Pulmonary artery endothelial cell (primary cell): ENCODE measurements around the gene MAN2A2. TPM values are rescaled to one million over a fixed set of nuclear protein-coding genes. Genes with fewer than 3 reads are reported as not detected.
"Not testable (repeated sequence)": the region's sequence is repeated elsewhere in the genome, so short reads cannot be mapped to it uniquely, and the experiment has no call there.

Experiments
- DNase-seq: peaks from one replicate; pipeline ENCODE4 v3.0.0-alpha.2; 2011; ENCODE audit warnings: low read depth, low spot score
- total RNA-seq: library from RNA; depleted of rRNA; stranded (reverse); fragments of >200 nt; gene quantifications from 2 replicates; pipeline ENCODE4 v1.2.3, GENCODE V29; 2014

MAN2A2 gene
- total RNA-seq, 1 donor from 2014 or later: 19.8 TPM

DNA sequence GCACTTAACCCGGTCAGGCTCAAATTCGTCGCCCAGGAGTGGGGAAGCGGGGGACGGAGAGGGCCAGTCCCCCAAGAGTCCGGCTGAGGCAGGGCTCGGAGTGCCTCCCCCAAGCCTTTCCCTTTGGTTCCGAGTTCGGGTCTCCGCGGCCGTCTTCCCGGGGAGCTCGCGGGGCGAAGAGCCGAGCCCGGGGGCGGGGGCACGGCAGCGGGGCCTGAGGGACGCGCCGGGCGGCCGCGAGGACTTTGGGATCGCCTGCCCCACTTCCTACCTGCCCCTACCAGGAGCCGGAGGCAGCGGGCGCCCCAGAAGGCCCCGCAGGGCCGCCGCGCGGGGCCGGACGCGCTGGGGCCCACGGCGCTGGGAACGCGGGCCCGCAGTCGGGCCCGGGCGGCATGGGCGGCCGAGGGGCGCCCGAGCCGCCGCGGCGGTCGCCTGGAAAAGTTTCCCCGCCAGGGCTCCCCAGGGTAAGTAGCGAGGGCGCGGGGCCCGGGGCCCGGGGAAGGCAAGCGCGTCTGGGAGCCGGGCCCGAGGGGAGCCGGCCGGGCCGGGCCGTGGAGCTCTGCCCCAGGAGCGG, 31.9 kb upstream of the MAN2A2 start:
- DNase-seq: no peak

DNA sequence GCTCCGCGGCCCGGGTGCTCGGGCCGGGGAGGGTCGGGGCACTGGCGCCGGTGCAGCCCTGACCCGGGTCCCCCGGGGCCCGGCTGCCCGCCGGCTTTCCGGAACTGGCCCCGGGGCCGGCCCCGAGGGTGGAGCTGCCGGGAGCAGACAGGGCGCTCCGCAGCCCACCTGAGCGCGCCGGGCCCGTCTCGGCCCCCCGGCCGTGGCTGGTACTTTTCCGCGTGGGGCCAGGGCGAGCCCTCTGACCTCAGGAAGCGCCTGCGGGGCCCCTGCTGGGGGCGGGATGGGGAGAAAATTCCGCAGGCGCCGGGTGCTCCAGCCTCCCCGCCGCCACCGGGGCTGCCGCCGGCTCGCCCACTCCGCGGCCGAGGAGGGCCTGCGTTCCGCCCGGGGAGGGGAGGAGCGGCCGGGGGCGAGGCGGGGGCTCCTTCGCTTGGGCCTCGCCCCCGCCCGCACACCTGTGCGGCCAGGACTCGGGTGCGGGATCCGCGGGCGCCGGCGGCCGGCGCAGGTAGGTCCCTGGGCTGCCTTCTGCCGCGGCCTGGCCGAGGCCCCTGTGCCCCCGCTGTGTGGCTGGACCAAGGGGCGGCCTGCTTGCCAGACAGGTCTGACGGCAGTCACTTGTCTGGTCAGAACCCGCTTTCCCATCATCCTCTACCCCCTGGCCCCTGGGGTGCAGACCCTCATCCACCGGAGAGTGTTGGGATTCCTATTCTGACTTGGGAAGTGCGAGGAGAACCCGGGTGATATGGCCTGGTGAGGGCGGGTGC, 31.2 kb upstream of the MAN2A2 start:
- no peak for DNase-seq

- no peak for DNase-seq
Observed at GRCh38 chr15:90872486-90873184, 30.5 kb upstream of the MAN2A2 start.

DNA sequence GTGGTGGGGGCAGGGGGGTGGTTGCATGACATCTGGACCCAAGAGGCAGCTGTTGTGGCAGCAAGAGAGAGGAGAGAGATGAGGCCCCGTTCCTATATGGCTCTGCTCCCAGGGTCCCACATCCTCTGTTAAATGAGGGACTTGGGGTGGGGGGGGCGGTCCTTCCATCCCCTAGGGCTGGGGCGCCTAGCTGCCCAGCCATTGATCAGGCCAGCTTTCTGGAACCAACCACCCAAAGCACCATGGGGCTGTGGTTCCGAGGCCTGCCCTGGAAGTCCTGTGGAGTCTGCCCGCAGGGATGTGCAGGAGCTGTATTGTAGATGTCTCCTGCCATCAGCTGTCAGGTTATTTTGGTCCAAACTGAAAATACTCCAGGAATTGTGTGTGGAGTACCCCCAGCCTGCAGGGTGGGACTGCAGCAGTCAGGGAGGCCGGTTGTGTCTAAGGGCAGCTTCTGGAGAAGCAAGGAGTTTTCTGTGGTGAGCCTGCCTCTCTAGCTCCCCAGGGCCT, 29.6 kb upstream of the MAN2A2 start:
- no peak for DNase-seq

- DNase-seq: no peak
Observed at GRCh38 chr15:90873998-90874605, 29.0 kb upstream of the MAN2A2 start.

DNA sequence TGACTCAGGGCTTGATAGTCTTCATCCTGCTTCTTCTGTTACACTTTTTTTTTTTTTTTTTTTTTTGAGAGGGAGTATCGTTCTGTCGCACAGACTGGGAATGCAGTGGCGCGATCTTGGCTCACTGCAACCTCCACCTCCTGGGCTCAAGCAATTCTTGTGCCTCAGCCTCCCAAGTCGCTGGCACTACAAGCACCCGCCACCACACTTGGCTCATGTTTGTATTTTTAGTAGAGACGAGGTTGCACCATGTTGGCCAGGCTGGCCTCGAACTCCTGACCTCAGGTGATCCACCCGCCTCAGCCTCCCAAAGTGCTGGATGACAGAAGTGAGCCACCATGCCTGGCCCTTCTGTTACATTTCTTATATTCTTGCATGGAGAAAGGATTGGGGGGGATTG, 28.1 kb upstream of the MAN2A2 start:
- not testable (repeated sequence) for DNase-seq

DNA sequence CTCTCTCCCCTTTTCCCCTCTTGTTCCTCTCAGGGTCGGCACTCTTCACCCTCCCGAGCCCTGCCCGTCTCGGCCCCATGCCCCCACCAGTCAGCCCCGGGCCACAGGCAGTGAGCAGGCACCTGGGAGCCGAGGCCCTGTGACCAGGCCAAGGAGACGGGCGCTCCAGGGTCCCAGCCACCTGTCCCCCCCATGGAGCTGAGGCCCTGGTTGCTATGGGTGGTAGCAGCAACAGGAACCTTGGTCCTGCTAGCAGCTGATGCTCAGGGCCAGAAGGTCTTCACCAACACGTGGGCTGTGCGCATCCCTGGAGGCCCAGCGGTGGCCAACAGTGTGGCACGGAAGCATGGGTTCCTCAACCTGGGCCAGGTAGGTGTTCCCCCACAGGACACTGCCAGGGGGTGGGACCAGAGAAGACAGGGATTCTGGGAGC, 27.5 kb upstream of the MAN2A2 start:
- no peak for DNase-seq

DNA sequence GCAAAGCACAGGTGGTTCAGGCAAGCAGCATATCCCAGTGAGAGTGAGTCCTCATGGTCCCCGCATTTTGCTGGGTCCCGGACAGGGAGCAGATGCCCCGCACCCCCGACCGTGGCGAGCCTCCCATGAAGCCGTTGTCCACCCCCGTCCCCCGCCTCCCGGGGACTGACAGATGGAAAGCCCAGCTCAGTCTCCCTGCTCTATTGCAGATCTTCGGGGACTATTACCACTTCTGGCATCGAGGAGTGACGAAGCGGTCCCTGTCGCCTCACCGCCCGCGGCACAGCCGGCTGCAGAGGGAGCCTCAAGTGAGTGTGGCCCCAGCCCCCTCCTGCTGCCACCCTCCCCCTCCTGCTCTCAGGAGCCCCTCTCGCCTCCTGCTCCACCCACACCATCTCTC, 27.1 kb upstream of the MAN2A2 start:
- no peak for DNase-seq

GRCh38 chr15:90876512-90877170, 26.5 kb upstream of the MAN2A2 start:
- DNase-seq: no peak

GRCh38 chr15:90877315-90877714, 25.8 kb upstream of the MAN2A2 start:
- no peak for DNase-seq

DNA sequence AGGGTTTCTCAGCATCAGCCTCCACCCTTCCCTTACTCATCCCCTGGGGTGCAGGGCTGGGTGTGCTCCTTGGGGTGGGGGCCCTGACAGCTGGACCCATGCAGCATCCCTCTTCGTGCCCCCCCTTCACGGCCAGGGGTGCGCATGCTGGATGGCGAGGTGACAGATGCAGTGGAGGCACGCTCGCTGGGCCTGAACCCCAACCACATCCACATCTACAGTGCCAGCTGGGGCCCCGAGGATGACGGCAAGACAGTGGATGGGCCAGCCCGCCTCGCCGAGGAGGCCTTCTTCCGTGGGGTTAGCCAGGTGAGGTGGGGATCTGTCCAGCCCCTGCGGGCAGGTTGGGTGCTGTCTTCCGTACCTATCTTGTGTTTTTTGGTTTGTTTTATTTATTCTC, 25.1 kb upstream of the MAN2A2 start:
- no peak for DNase-seq

DNA sequence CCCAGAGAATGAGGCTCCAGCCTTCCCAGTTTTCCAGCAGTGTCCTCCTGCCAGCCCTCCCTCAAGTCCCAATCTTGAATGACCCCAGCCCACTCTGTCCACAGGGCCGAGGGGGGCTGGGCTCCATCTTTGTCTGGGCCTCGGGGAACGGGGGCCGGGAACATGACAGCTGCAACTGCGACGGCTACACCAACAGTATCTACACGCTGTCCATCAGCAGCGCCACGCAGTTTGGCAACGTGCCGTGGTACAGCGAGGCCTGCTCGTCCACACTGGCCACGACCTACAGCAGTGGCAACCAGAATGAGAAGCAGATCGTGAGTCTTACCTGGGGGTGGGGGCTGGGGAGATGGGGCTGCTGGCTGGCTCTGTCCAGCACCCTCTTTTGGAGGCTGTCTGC, 24.4 kb upstream of the MAN2A2 start:
- DNase-seq: no peak

DNA sequence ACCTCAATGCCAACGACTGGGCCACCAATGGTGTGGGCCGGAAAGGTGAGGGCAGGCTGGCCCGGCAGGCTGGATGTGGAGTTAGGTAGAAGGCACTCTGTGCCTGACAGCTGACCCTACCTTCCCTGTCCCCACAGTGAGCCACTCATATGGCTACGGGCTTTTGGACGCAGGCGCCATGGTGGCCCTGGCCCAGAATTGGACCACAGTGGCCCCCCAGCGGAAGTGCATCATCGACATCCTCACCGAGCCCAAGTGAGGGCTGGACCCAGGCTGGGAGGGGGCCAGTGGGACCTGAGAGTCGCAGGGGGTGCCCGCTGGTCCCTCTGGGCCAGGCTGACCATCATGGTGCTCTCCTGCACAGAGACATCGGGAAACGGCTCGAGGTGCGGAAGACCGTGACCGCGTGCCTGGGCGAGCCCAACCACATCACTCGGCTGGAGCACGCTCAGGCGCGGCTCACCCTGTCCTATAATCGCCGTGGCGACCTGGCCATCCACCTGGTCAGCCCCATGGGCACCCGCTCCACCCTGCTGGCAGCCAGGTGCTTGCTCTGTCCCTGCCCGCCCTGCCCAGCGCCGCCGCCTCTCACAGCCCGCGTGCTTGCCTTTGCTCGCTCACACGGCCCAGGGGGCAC, 23.3 kb upstream of the MAN2A2 start:
- DNase-seq: no peak

DNA sequence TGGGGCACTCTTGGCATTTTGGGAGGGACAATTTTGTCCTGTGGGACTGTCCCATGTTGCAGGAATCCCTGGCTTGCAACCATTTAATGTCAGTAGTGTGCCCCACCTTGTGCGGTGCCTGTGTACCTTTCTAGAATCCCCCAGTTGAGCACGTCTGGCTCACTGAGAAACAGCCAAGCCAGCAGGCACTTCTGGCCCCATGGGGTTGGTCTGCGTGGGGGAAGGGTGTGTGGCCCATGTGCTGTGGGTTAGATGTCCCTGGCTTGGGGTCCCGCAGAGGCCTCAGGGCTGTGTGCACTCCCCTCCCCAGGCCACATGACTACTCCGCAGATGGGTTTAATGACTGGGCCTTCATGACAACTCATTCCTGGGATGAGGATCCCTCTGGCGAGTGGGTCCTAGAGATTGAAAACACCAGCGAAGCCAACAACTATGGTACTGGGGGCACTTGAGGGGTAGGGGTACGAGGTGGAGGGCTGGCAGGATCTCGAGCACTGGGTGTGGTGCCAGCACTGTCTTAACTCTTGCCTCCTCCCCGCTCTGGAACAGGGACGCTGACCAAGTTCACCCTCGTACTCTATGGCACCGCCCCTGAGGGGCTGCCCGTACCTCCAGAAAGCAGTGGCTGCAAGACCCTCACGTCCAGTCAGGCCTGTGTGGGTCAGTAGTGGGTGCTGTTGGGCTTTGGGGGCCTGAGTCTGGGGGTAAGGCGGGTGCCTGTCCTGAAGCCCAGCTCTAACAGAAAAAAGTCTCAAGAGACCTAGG, 22.5 kb upstream of the MAN2A2 start:
- no peak for DNase-seq

GRCh38 chr15:90881181-90881977, 21.7 kb upstream of the MAN2A2 start:
- DNase-seq: no peak

GRCh38 chr15:90881978-90882721, 21.0 kb upstream of the MAN2A2 start:
- no peak for DNase-seq

DNA sequence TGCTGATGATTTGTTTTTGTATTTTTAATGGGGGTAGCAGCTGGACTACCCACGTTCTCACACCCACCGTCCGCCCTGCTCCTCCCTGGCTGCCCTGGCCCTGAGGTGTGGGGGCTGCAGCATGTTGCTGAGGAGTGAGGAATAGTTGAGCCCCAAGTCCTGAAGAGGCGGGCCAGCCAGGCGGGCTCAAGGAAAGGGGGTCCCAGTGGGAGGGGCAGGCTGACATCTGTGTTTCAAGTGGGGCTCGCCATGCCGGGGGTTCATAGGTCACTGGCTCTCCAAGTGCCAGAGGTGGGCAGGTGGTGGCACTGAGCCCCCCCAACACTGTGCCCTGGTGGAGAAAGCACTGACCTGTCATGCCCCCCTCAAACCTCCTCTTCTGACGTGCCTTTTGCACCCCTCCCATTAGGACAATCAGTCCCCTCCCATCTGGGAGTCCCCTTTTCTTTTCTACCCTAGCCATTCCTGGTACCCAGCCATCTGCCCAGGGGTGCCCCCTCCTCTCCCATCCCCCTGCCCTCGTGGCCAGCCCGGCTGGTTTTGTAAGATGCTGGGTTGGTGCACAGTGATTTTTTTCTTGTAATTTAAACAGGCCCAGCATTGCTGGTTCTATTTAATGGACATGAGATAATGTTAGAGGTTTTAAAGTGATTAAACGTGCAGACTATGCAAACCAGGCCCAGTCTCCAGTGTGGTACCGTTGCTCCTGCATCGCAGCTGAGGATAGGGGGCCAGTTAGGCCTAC, 20.1 kb upstream of the MAN2A2 start:
- DNase-seq: no peak

DNA sequence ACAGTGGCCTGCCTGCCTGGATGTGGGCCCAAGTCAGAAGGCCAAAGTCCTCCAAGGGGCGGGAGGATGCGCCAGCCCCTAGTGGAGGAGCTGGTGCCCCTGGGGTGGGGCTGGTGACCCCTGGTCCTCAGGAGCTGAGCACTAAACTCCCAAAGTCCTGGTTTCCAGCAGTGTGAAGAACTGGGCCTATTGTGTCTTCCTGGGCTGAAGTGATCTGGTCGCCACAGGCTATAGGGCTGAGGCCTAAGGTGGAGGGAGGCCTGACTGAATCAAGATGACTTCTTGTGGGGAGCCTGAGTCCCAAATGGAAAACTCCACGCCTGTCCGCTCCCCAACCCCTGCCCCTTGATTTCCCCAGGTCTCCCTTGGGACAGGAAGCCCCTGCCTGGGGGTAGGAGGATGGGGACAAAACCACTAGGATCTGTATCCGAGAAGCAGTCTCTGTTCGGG, 19.6 kb upstream of the MAN2A2 start:
- DNase-seq: no peak
